Erythroblast (primary cell): ENCODE results near the gene DUXA.

Experiments used
- GATA1 ChIP-seq: IDR thresholded peaks from 2 replicates; pipeline ENCODE4 v1.6.1; 2011; ENCODE audit warnings: low read depth, mild to moderate bottlenecking, control low read depth, low read length, moderate library complexity
- POLR2A ChIP-seq: IDR thresholded peaks from 2 replicates; pipeline ENCODE4 v1.6.1; 2011; ENCODE audit warnings: mild to moderate bottlenecking, low read length

DNA sequence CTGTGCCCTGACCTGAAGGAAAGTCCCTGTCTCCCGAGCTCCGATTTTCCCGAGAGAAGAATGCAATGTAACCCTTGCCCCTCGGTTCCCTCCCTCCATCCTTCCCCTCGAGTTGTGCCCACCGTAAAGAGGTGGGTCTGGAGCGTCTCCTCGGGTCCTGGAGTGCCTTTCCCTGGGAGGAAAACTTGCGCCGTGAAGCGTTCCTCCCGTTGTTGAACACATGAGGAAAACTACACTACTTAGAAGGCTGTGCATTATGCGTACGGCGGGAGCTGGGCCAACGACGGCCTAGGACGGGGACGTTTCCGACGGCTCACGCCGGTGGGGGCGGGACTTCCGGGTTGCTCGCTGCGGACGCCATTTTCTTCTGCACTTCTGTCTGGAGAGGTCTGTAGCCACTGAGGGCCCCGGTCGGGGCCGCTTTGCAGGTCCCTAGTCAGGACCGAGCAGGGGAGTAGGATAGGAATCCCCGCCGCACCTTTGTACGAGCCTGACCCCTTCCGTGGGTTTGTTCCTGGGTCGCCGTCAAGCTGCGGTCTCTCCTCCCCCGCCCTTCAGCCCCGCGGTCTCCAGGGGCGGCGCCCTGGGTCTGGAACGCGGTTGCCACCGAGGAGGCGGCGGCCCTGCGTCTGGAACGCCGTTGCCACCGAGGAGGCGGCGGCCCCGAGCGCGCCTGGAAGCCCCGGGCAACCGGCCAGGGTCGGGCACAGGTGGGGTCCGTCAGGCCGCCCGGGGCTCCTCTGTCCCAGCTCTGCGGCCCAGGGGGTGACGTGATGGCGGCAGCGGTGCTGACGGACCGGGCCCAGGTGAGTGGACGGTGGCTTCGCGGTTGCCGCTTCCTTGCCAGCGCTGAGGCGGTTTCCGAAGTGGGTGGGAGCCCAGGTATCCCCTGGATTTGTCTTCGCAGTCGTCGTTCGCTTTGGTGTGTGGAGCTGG, 24.1 kb upstream of the DUXA start, which contains the start of gene ZNF264:
- TF ChIP-seq POLR2A (peak; percentile 74), GATA1 (no peak)
